Right lobe of liver (tissue), 6 donors: ENCODE results near the gene DPP10. TPM values are rescaled to one million over a fixed set of nuclear protein-coding genes. Genes with fewer than 3 reads are reported as not detected.

Source experiments
- ATAC-seq, 4 donors: fragments of 200-7000 bp; cut with Tn5 transposase; one replicate each; pipeline ENCODE4 v1.9.1; 2020; ENCODE audit warnings: mild to moderate bottlenecking in 4 of 4, moderate library complexity in 4 of 4
- DNase-seq, 3 donors: peaks; one replicate each; pipeline ENCODE4 v3.0.0-alpha.2; 2020
- H3K27ac ChIP-seq, 3 donors: fragments of 200-600 bp; one replicate each; pipeline ENCODE4 v1.8.0; 2022
- H3K27me3 ChIP-seq, 2 donors: fragments of 200-600 bp; one replicate each; pipeline ENCODE4 v1.8.0; 2022
- H3K36me3 ChIP-seq, 4 donors: fragments of 200-600 bp; sonication (generic) in 1 of 4; one replicate each; pipeline versions ENCODE4 v1.5.1 to v1.8.0; 2017 to 2022; ENCODE audit warnings: control low read depth in 1 of 4
- H3K4me1 ChIP-seq, 4 donors: fragments of 200-600 bp; sonication (generic) in 1 of 4; one replicate each; pipeline versions ENCODE4 v1.5.1 to v1.8.0; 2017 to 2022; ENCODE audit warnings: control low read depth in 1 of 4
- H3K4me3 ChIP-seq, 3 donors: fragments of 200-600 bp; one replicate each; pipeline ENCODE4 v1.8.0; 2022
- H3K9me3 ChIP-seq, 4 donors: fragments of 200-600 bp; sonication (generic) in 1 of 4; one replicate each; pipeline versions ENCODE4 v1.5.1 to v1.8.0; 2017 to 2022; ENCODE audit warnings: control low read depth in 1 of 4
- POLR2A ChIP-seq: fragments of 450-650 bp; IDR thresholded peaks from one replicate; pipeline ENCODE4 v1.6.1; 2017; ENCODE audit warnings: antibody characterized with exemption, mild to moderate bottlenecking
- WGBS: methylation state at CpG from one replicate; pipeline ENCODE4 v1.1.6; 2018; ENCODE audit warnings: low coverage, low lambda C conversion rate; ENCODE audit not compliant: insufficient coverage; ENCODE audit errors: missing lambda C conversion rate; 5-methylcytosine and 5-hydroxymethylcytosine counted together
- intact Hi-C, 2 donors: fragments of 100-400 bp; cut with DNase I; formaldehyde crosslinking; loops; one replicate each; pipeline versions ENCODE4 v1.11.2 to v1.14.1; 2022
- total RNA-seq, 6 experiments: library from RNA; depleted of rRNA in 2 of 6; stranded (reverse); fragments of >200 nt in 2 of 6; fragmentation: NEBNext Ultra II Directional in 3 of 6; extraction: Animal tissue kit (Norgen Biotek cat#: 25700) in 3 of 6; gene quantifications; one replicate each; pipeline versions ENCODE4 v1.1.0 to v1.2.4, GENCODE V29; 2016 to 2023
- TF ChIP-seq, protein P1 (sequence below), 4 donors: fragments of 200-600 bp in 3 of 4; fragments of 450-650 bp in 1 of 4; IDR thresholded peaks; one replicate each; pipeline versions ENCODE4 v1.5.1 to v1.8.0; 2016 to 2022; ENCODE audit warnings: antibody characterized with exemption in 4 of 4, mild to moderate bottlenecking in 2 of 4
- donor health status: DM: no; HTN: yes; CAD: no.
- donor health status: DM: no; HTN: no; CAD: no.
- donor health status: DM: no; HTN: no; CAD: no.
- donor health status: DM: no; HTN: yes; CAD: no.
- donor health status: DM: no; HTN: yes; CAD: no.

DPP10 gene
- total RNA-seq, 6 experiments from 2014 or later, result 0.09 to 0.19 (median 0.15) TPM; not detected in 2

DNA sequence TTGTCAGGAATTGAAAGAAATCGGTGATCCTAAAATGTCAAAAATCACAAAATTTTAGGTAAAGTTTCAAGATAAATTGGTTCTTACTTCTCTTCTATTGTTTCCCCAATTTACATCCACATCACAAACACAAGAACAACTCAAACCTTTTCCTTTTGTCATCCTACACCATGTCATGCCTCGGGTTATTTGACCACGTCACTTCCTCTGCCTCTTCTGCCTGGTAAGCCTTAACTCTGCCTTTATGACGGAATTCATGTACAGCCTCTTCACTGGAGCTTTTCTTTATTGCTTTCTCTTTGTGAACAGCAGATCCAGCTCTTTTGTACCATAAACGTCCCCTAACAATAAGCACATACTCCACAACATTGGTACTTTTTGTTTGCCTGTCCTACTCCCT is 258.0 kb downstream of the DPP10 start:
- Histone ChIP-seq H3K27ac (no peak overlapping the region), H3K27me3 (no peaks in the 10 kb centered on the region), H3K9me3 (no peaks in the 10 kb centered on the region), H3K4me3 (no peak overlapping the region), H3K36me3 (no peaks in the 10 kb centered on the region), H3K4me1 (no peaks in the 10 kb centered on the region)
- ATAC-seq (no peak), DNase-seq (no peak)
- intact Hi-C loops, result no loop called here
- WGBS, result 45% methylated on average over 5 of the region's 5 CpGs
- TF ChIP-seq, protein P1, sequence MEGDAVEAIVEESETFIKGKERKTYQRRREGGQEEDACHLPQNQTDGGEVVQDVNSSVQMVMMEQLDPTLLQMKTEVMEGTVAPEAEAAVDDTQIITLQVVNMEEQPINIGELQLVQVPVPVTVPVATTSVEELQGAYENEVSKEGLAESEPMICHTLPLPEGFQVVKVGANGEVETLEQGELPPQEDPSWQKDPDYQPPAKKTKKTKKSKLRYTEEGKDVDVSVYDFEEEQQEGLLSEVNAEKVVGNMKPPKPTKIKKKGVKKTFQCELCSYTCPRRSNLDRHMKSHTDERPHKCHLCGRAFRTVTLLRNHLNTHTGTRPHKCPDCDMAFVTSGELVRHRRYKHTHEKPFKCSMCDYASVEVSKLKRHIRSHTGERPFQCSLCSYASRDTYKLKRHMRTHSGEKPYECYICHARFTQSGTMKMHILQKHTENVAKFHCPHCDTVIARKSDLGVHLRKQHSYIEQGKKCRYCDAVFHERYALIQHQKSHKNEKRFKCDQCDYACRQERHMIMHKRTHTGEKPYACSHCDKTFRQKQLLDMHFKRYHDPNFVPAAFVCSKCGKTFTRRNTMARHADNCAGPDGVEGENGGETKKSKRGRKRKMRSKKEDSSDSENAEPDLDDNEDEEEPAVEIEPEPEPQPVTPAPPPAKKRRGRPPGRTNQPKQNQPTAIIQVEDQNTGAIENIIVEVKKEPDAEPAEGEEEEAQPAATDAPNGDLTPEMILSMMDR (IDR thresholded peaks at IDR 0.05), result no peak
- no peak for TF ChIP-seq POLR2A

DNA sequence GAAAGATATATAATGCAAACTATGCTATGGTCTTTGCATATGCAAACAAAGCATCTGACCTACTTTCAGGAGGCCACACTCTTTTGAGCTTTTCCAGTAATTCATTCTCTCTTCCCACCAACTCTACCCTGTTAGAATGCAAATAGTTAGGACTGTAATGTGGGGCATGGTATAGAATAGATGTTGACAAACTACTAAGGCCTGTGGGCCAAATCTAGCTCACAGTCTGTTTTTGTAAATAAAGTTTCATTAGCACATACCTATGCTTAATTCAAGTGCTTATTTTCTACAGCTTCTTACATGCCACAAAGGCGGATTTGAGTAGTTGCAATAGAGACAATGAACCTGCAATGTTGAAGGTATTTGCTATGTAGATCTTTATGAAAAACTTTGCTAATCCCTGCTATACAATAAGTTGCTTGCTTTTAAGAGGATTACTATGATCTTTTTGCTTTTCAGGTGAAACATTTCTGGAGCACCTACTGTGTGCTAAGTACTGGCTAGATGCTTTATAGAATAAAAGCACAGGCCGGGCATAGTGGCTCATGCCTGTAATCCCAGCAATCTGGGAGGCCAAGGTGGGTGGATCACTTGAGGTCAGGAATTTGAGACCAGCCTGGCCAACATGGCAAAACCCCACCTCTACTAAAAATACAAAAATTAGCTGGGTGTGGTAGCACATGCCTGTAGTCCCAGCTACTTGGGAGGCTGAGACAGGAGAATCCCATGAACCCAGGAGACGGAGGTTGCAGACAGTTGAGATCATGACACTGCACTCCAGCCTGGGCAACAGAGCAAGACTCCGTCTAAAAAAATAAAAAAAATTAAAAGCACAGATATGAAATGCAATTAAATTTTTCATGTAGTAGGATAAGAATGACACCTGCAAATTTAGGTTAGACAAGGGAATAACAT is 267.8 kb downstream of the DPP10 start:
- DNase-seq, result no peak
- Histone ChIP-seq H3K27me3 (no peaks in the 10 kb centered on the region), H3K36me3 (no peaks in the 10 kb centered on the region), H3K4me1 (no peaks in the 10 kb centered on the region), H3K9me3 (no peaks in the 10 kb centered on the region), H3K4me3 (no peak overlapping the region), H3K27ac (no peak overlapping the region)
- ATAC-seq, result no peak
- intact Hi-C loops, result no loop called here
- 53% methylated on average over 4 of the region's 4 CpGs for WGBS
- TF ChIP-seq, protein P1 (IDR thresholded peaks at IDR 0.05), result no peak
- no peak for TF ChIP-seq POLR2A

DNA sequence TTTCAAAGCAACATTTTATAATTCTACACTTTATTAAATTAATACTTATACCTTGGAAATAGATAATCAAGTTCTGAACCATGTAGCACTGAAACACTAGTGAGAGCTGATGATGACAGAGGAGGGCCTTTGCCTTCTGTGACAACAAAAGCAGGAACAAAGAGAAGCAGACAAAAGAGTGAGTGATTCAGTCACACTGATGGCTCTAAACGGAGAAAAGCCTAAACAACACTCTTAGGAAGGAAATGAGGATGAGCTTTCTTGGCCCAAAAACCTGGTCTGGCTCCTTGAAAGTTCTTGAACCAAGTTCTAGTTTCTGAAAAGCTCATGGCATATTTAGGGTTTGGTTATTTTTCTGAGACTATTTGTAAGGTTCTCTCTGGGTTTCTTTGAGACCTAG is 271.9 kb downstream of the DPP10 start:
- H3K36me3 ChIP-seq, result no peaks in the 10 kb centered on the region
- DNase-seq (no peak), ATAC-seq (no peak)
- no peak for TF ChIP-seq POLR2A
- TF ChIP-seq, protein P1 (IDR thresholded peaks at IDR 0.05), result no peak
- no peaks in the 10 kb centered on the region for H3K27me3 ChIP-seq
- intact Hi-C loops, result no loop called here
- no peaks in the 10 kb centered on the region for H3K9me3 ChIP-seq
- H3K27ac ChIP-seq, result no peak overlapping the region
- 6% methylated on average over 1 of the region's 1 CpG for WGBS
- no peaks in the 10 kb centered on the region for H3K4me1 ChIP-seq
- no peak overlapping the region for H3K4me3 ChIP-seq

DNA sequence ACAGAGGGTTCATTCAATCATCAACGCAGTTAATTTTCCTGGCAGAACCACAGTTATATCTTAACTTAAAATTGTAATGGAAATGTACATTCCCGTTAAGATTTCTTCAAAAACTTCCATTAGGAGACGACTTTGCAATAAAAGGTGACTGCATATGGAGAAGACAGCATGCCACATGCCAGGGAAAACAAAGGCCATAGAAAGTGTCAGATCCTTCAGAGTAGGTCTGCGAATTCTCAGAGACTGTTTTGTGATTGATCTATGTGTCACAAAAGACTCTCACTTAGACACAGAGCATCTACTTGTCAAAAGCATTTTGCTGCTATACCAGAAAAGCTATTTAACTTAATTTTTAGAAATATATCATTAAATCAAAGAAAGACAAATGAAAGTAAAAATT is 274.6 kb downstream of the DPP10 start:
- Histone ChIP-seq H3K27ac (no peak overlapping the region), H3K36me3 (no peaks in the 10 kb centered on the region), H3K9me3 (no peaks in the 10 kb centered on the region), H3K4me3 (no peak overlapping the region), H3K4me1 (no peaks in the 10 kb centered on the region), H3K27me3 (no peaks in the 10 kb centered on the region)
- ATAC-seq, result no peak
- intact Hi-C loops, result no loop called here
- no peak for DNase-seq
- 34% methylated on average over 4 of the region's 4 CpGs for WGBS
- TF ChIP-seq, protein P1 (IDR thresholded peaks at IDR 0.05), result no peak
- TF ChIP-seq POLR2A, result no peak
